ENCODE results near the gene IL17RB.

- TF ChIP-seq EZH2 (IDR thresholded peaks at IDR 0.05; ENCODE audit: insufficient read depth, low read length), result no peak
- TF ChIP-seq CTCF (IDR thresholded peaks at IDR 0.05; ENCODE audit: insufficient read depth, low read depth, low read length), result no peak
These were observed 41.9 kb downstream of the IL17RB start for GRCh38 chr3:53888232-53888631.

Measured in astrocyte (in vitro differentiated cells and primary cell).